ENCODE data around the gene PKN1. TPM values are rescaled to one million over a fixed set of nuclear protein-coding genes. Genes with fewer than 3 reads are reported as not detected.
A peak's percentile ranks its signal among the peaks of the same experiment; 100 is the strongest.
"Not testable (repeated sequence)": the region's sequence is repeated elsewhere in the genome, so short reads cannot be mapped to it uniquely, and the experiment has no call there.

Gene PKN1
- total RNA-seq, 3 donors from 2014 or later = 171 to 213 (median 197) TPM

GRCh38 chr19:14402332-14403144, 30.6 kb upstream of the PKN1 start:
- Mint-ChIP-seq H3K36me3 (ENCODE audit: insufficient read depth) (peaks cover 32% of the 10 kb centered on the region), H3K4me1 (ENCODE audit: low read depth) (peaks cover 8% of the 10 kb centered on the region), H3K4me3 (no peak overlapping the region), H3K9me3 (no peaks in the 10 kb centered on the region), H3K27me3 (ENCODE audit: low read depth) (no peaks in the 10 kb centered on the region)
- ATAC-seq (no peak), DNase-seq (no peak)

- H3K4me3 Mint-ChIP-seq; ATAC-seq; H3K4me1 Mint-ChIP-seq (ENCODE audit: low read depth); H3K27me3 Mint-ChIP-seq (ENCODE audit: low read depth); H3K9me3 Mint-ChIP-seq; DNase-seq: not testable (repeated sequence)
- H3K36me3 Mint-ChIP-seq (ENCODE audit: insufficient read depth) = peaks cover 32% of the 10 kb centered on the region
Measured at GRCh38 chr19:14403145-14403930, 29.8 kb upstream of the PKN1 start.

GRCh38 chr19:14404312-14404711, 28.8 kb upstream of the PKN1 start:
- no peak for ATAC-seq
- no peaks in the 10 kb centered on the region for H3K27me3 Mint-ChIP-seq (ENCODE audit: low read depth)
- H3K36me3 Mint-ChIP-seq (ENCODE audit: insufficient read depth) = peaks cover 36% of the 10 kb centered on the region

GRCh38 chr19:14405380-14405757, 27.7 kb upstream of the PKN1 start:
- H3K4me3 Mint-ChIP-seq = no peak overlapping the region
- H3K9me3 Mint-ChIP-seq = no peaks in the 10 kb centered on the region

More at GRCh38 chr19:14404312-14404711, 28.8 kb upstream of the PKN1 start:
- no peak overlapping the region for H3K4me3 Mint-ChIP-seq
- H3K9me3 Mint-ChIP-seq = no peaks in the 10 kb centered on the region
- no peak for DNase-seq
- H3K4me1 Mint-ChIP-seq (ENCODE audit: low read depth) = peaks cover 12% of the 10 kb centered on the region

GRCh38 chr19:14405758-14406644, 27.1 kb upstream of the PKN1 start:
- H3K4me3 Mint-ChIP-seq = no peak overlapping the region
- peaks cover 23% of the 10 kb centered on the region for H3K4me1 Mint-ChIP-seq (ENCODE audit: low read depth)
- no peaks in the 10 kb centered on the region for H3K9me3 Mint-ChIP-seq
- H3K36me3 Mint-ChIP-seq (ENCODE audit: insufficient read depth) = peaks cover 42% of the 10 kb centered on the region
- peak; percentile 87 for DNase-seq
- no peaks in the 10 kb centered on the region for H3K27me3 Mint-ChIP-seq (ENCODE audit: low read depth)
- peak; percentile 75 to 78 for ATAC-seq

More at GRCh38 chr19:14405380-14405757, 27.7 kb upstream of the PKN1 start:
- Mint-ChIP-seq H3K27me3 (ENCODE audit: low read depth) (no peaks in the 10 kb centered on the region), H3K4me1 (ENCODE audit: low read depth) (peaks cover 20% of the 10 kb centered on the region), H3K36me3 (ENCODE audit: insufficient read depth) (peaks cover 42% of the 10 kb centered on the region)
- DNase-seq (no peak), ATAC-seq (no peak)

- no peak for DNase-seq
- H3K4me3 Mint-ChIP-seq = no peak overlapping the region
- ATAC-seq = no peak
Measured at GRCh38 chr19:14406645-14407401, 26.3 kb upstream of the PKN1 start.

GRCh38 chr19:14407605-14408484, 25.3 kb upstream of the PKN1 start:
- Mint-ChIP-seq H3K4me3 (no peak overlapping the region), H3K9me3 (no peaks in the 10 kb centered on the region), H3K27me3 (ENCODE audit: low read depth) (no peaks in the 10 kb centered on the region), H3K4me1 (ENCODE audit: low read depth) (peaks cover 38% of the 10 kb centered on the region), H3K36me3 (ENCODE audit: insufficient read depth) (peaks cover 40% of the 10 kb centered on the region)
- no peak for ATAC-seq
- no peak for DNase-seq

More at GRCh38 chr19:14406645-14407401, 26.3 kb upstream of the PKN1 start:
- Mint-ChIP-seq H3K36me3 (ENCODE audit: insufficient read depth) (peaks cover 44% of the 10 kb centered on the region), H3K9me3 (no peaks in the 10 kb centered on the region), H3K4me1 (ENCODE audit: low read depth) (peaks cover 29% of the 10 kb centered on the region), H3K27me3 (ENCODE audit: low read depth) (no peaks in the 10 kb centered on the region)

- Mint-ChIP-seq H3K9me3 (no peaks in the 10 kb centered on the region), H3K27me3 (ENCODE audit: low read depth) (no peaks in the 10 kb centered on the region), H3K36me3 (ENCODE audit: insufficient read depth) (peaks cover 47% of the 10 kb centered on the region), H3K4me3 (no peak overlapping the region), H3K4me1 (ENCODE audit: low read depth) (peaks cover 46% of the 10 kb centered on the region)
- ATAC-seq = no peak
- no peak for DNase-seq
Measured at GRCh38 chr19:14408491-14409145, 24.5 kb upstream of the PKN1 start.

- peaks cover 46% of the 10 kb centered on the region for H3K36me3 Mint-ChIP-seq (ENCODE audit: insufficient read depth)
- no peaks in the 10 kb centered on the region for H3K27me3 Mint-ChIP-seq (ENCODE audit: low read depth)
- ATAC-seq = no peak
- no peak overlapping the region for H3K4me3 Mint-ChIP-seq
- H3K4me1 Mint-ChIP-seq (ENCODE audit: low read depth) = peaks cover 50% of the 10 kb centered on the region
- no peak for DNase-seq
- H3K9me3 Mint-ChIP-seq = no peaks in the 10 kb centered on the region
Measured at GRCh38 chr19:14409146-14410023, 23.7 kb upstream of the PKN1 start.

- Mint-ChIP-seq H3K9me3 (no peaks in the 10 kb centered on the region), H3K4me3 (no peak overlapping the region), H3K27me3 (ENCODE audit: low read depth) (no peaks in the 10 kb centered on the region), H3K36me3 (ENCODE audit: insufficient read depth) (peaks cover 48% of the 10 kb centered on the region), H3K4me1 (ENCODE audit: low read depth) (peaks cover 56% of the 10 kb centered on the region)
- ATAC-seq = no peak
- no peak for DNase-seq
Measured at GRCh38 chr19:14410091-14411051, 22.7 kb upstream of the PKN1 start.

All from activated T-cell treated with anti-CD3 and anti-CD28 coated beads, Interleukin-2, amount 50 U/mL, for 4 hours (primary cell).